PFSK-1 (cell line): ENCODE measurements around the gene SEMA3B.

ENCODE experiments used
- FOXP2 ChIP-seq: optimal IDR thresholded peaks from 2 replicates; pipeline ENCODE3; 2011; ENCODE audit warnings: borderline replicate concordance, control low read depth, inconsistent platforms; ENCODE audit not compliant: insufficient read depth; ENCODE audit errors: extremely low read length, extremely low read depth
- POLR2AphosphoS5 ChIP-seq: IDR thresholded peaks from 2 replicates; pipeline ENCODE4 v1.6.1; 2012; ENCODE audit warnings: low read depth, mild to moderate bottlenecking, control low read depth, low read length, moderate library complexity
- REST ChIP-seq, 2 experiments: IDR thresholded peaks; 2 replicates each; pipeline versions ENCODE4 v1.6.1 to v1.8.0; 2011 to 2012; ENCODE audit warnings: low read depth in 2 of 2, low read length in 2 of 2, control low read depth in 1 of 2, inconsistent platforms in 1 of 2, mild to moderate bottlenecking in 1 of 2, moderate library complexity in 1 of 2; ENCODE audit not compliant: insufficient read depth in 1 of 2
- SIN3A ChIP-seq: IDR thresholded peaks from 2 replicates; pipeline ENCODE4 v1.6.1; 2012; ENCODE audit warnings: mild to moderate bottlenecking, low read length, moderate library complexity, borderline replicate concordance; ENCODE audit not compliant: insufficient read depth
- TAF1 ChIP-seq: IDR thresholded peaks from 2 replicates; pipeline ENCODE4 v1.6.1; 2012; ENCODE audit warnings: low read length, control low read depth, borderline replicate concordance; ENCODE audit not compliant: insufficient read depth

Gene SEMA3B

GRCh38 chr3:50262778-50263177, 6.2 kb upstream of the SEMA3B start:
- TF ChIP-seq REST (IDR thresholded peaks at IDR 0.05; ENCODE audit: insufficient read depth in 1 of 2, low read depth in 2 of 2, low read length in 2 of 2) (no peak), SIN3A (no peak), FOXP2 (no peak), TAF1 (no peak), POLR2AphosphoS5 (no peak)

- TF ChIP-seq TAF1 = no peak
- no peak for TF ChIP-seq SIN3A
- TF ChIP-seq FOXP2 = no peak
- no peak for TF ChIP-seq POLR2AphosphoS5
These were observed 5.2 kb upstream of the SEMA3B start for GRCh38 chr3:50263478-50264382.

- TF ChIP-seq POLR2AphosphoS5 (no peak), REST (IDR thresholded peaks at IDR 0.05; ENCODE audit: insufficient read depth in 1 of 2, low read depth in 2 of 2, low read length in 2 of 2) (no peak), SIN3A (no peak), TAF1 (no peak), FOXP2 (no peak)
These were observed 4.5 kb upstream of the SEMA3B start for GRCh38 chr3:50264383-50264963.

GRCh38 chr3:50264964-50265485, 3.9 kb upstream of the SEMA3B start:
- TF ChIP-seq POLR2AphosphoS5 = no peak
- no peak for TF ChIP-seq REST (IDR thresholded peaks at IDR 0.05; ENCODE audit: insufficient read depth in 1 of 2, low read depth in 2 of 2, low read length in 2 of 2)
- TF ChIP-seq TAF1 = no peak

GRCh38 chr3:50265571-50265970, 3.4 kb upstream of the SEMA3B start:
- TF ChIP-seq TAF1 (no peak), SIN3A (no peak), FOXP2 (no peak), POLR2AphosphoS5 (no peak), REST (IDR thresholded peaks at IDR 0.05; ENCODE audit: insufficient read depth in 1 of 2, low read depth in 2 of 2, low read length in 2 of 2) (no peak)
